GM12878 (cell line): ENCODE data around the gene MRAP2. TPM values are rescaled to one million over a fixed set of nuclear protein-coding genes. Genes with fewer than 3 reads are reported as not detected.

Source experiments
- ATAC-seq: fragments of 200-7000 bp; cut with Tn5 transposase; 3 replicates; pipeline ENCODE4 v1.9.1; 2020; ENCODE audit warnings: mild to moderate bottlenecking, moderate library complexity
- BruUV-seq: library from RNA; stranded (reverse); fragments of 400-500 nt; replicated peaks from 2 replicates; lab custom pipeline; 2021; lab: Mats Ljungman, UMichigan
- CTCF ChIA-PET: fragments of 300-600 bp; sonication (Branson Sonifier 250); formaldehyde crosslinking; extraction: SDS; loops from one replicate; lab custom pipeline; 2021; ENCODE audit warnings: inconsistent platforms; lab: Yijun Ruan, JAX
- POLR2A ChIA-PET: fragments of 350-600 bp; formaldehyde crosslinking; extraction: SDS; loops from one replicate; lab custom pipeline; 2021; ENCODE audit warnings: inconsistent platforms; lab: Charles Lee
- RAD21 ChIA-PET: fragments of 300-600 bp; sonication (Branson Sonifier 250); formaldehyde crosslinking; loops from one replicate; lab custom pipeline; 2023; ENCODE audit warnings: antibody characterized with exemption; ENCODE audit not compliant: unreplicated experiment; lab: Charles Lee
- SMC1A ChIA-PET: fragments of 300-600 bp; sonication (Branson Sonifier 250); formaldehyde crosslinking; loops from one replicate; lab custom pipeline; 2023; ENCODE audit not compliant: unreplicated experiment, uncharacterized antibody; lab: Charles Lee
- DNase-seq: peaks from one replicate; pipeline ENCODE4 v3.0.0-alpha.2; 2011; ENCODE audit warnings: low read depth, low spot score
- FAIRE-seq: peaks from 3 replicates; lab custom pipeline; 2011; peaks lifted over from hg19 to GRCh38; lab: Jason Lieb, UNC
- H2AFZ ChIP-seq: 2 replicates; pipeline ENCODE4 v1.6.0; 2011; ENCODE audit warnings: low read depth, low read length, control low read depth; ENCODE audit not compliant: control insufficient read depth
- H3K27ac ChIP-seq: 2 replicates; pipeline ENCODE4 v1.5.1; 2011; ENCODE audit warnings: control low read depth; ENCODE audit not compliant: control insufficient read depth, insufficient read depth
- H3K27me3 ChIP-seq, 2 experiments: replicated peaks in 1 of 2; 2 replicates each; pipeline versions ENCODE4 v1.6.0 to v1.6.1; 2011; ENCODE audit warnings: low read length in 1 of 2; ENCODE audit not compliant: control insufficient read depth in 2 of 2, insufficient read depth in 2 of 2
- H3K36me3 ChIP-seq, 2 experiments: 2 replicates each; pipeline ENCODE4 v1.5.1; 2011; ENCODE audit warnings: low read length in 1 of 2; ENCODE audit not compliant: control insufficient read depth in 2 of 2, insufficient read depth in 2 of 2
- H3K4me1 ChIP-seq: 2 replicates; pipeline ENCODE4 v1.6.1; 2011; ENCODE audit warnings: mild to moderate bottlenecking, low read length, moderate library complexity, mixed read lengths; ENCODE audit not compliant: control insufficient read depth, insufficient read depth
- H3K4me2 ChIP-seq: 2 replicates; pipeline ENCODE4 v1.6.0; 2011; ENCODE audit warnings: control low read depth; ENCODE audit not compliant: control insufficient read depth, insufficient read depth
- H3K4me3 ChIP-seq: fragments of 200-600 bp; sonication (generic); 2 replicates; pipeline ENCODE4 v1.5.1; 2016
- H3K79me2 ChIP-seq: 2 replicates; pipeline ENCODE4 v1.6.0; 2011; ENCODE audit warnings: low read length; ENCODE audit not compliant: control insufficient read depth, insufficient read depth
- H3K9ac ChIP-seq: 2 replicates; pipeline ENCODE4 v1.8.0; 2011; ENCODE audit warnings: low read length, control low read depth, mixed read lengths; ENCODE audit not compliant: control insufficient read depth, insufficient read depth
- H3K9me3 ChIP-seq: replicated peaks from 3 replicates; pipeline ENCODE4 v1.5.1; 2011; ENCODE audit warnings: mild to moderate bottlenecking, low read length; ENCODE audit not compliant: control insufficient read depth, insufficient read depth
- H4K20me1 ChIP-seq: 2 replicates; pipeline ENCODE4 v1.6.0; 2011; ENCODE audit not compliant: control insufficient read depth, insufficient read depth
- ATF3 ChIP-seq: IDR thresholded peaks from 2 replicates; pipeline ENCODE4 v1.6.1; 2011; ENCODE audit warnings: low read depth, mild to moderate bottlenecking, low read length, moderate library complexity, borderline replicate concordance; ENCODE audit errors: extremely low read depth
- HDAC6 ChIP-seq: fragments of 200-600 bp; sonication (generic); IDR thresholded peaks from one replicate; pipeline ENCODE4 v1.8.0; 2017; ENCODE audit warnings: antibody characterized with exemption; ENCODE audit not compliant: unreplicated experiment
- NBN ChIP-seq: fragments of 450-650 bp; IDR thresholded peaks from 2 replicates; pipeline ENCODE4 v1.6.1; 2016
- PAX8 ChIP-seq: fragments of 450-650 bp; IDR thresholded peaks from 2 replicates; pipeline ENCODE4 v1.6.1; 2017; ENCODE audit warnings: mild to moderate bottlenecking, moderate library complexity
- RB1 ChIP-seq: fragments of 450-650 bp; formaldehyde crosslinking; IDR thresholded peaks from 2 replicates; pipeline ENCODE4 v1.6.1; 2017; ENCODE audit warnings: mild to moderate bottlenecking, borderline replicate concordance
- WGBS: methylation state at CpG from one replicate; pipeline ENCODE4 v1.1.6; 2016; ENCODE audit warnings: low lambda C conversion rate; ENCODE audit not compliant: insufficient replicate concordance, insufficient coverage; ENCODE audit errors: missing lambda C conversion rate; 5-methylcytosine and 5-hydroxymethylcytosine counted together
- in situ Hi-C: fragments of 300-500 bp; cut with MboI; formaldehyde crosslinking; loops from 9 replicates; pipeline ENCODE4 v1.14.3; 2018; ENCODE audit warnings: mixed read lengths
- intact Hi-C: fragments of 100-400 bp; cut with micrococcal nuclease; formaldehyde crosslinking; loops from one replicate; pipeline ENCODE4 v1.14.2; 2022; ENCODE audit not compliant: unreplicated experiment
- polyA plus RNA-seq, 11 experiments: library from polyadenylated mRNA; depleted of rRNA in 4 of 11; unstranded in 6 of 11; stranded (reverse) in 5 of 11; fragments of >200 nt; fragmentation: Nextera tagmentation in 4 of 11; fragmentation: Illumina TruSeq in 1 of 11; extraction: Ambion mirVana in 4 of 11; extraction: Trizol in 1 of 11; gene quantifications; 1 replicate in 1 of 11; 2 replicates in 10 of 11; pipeline versions ENCODE4 v1.2.1 to v1.2.3, GENCODE V29; 2011 to 2016; ENCODE audit warnings: inconsistent platforms in 2 of 11, missing spikeins in 2 of 11, low read depth in 1 of 11
- total RNA-seq, 4 experiments: library from RNA; depleted of rRNA in 3 of 4; stranded (reverse); fragments of >200 nt in 3 of 4; fragmentation: Illumina TruSeq in 1 of 4; extraction: Trizol in 1 of 4; gene quantifications; 2 replicates each; pipeline versions ENCODE4 v1.2.1 to v1.2.3, GENCODE V29; 2013 to 2021
- TF ChIP-seq, protein P1 (sequence below): fragments of 450-650 bp; IDR thresholded peaks from 2 replicates; pipeline ENCODE4 v1.6.1; 2016; ENCODE audit warnings: mild to moderate bottlenecking

Gene MRAP2
- total and polyA plus RNA-seq, 10 of the 15 experiments (the other 5 are each of a cell fraction or from before 2014, with no cell fraction given): not detected

GRCh38 chr6:84072442-84072997 is 38.9 kb downstream of the MRAP2 start (continued):
- TF ChIP-seq ATF3: no peak
- TF ChIP-seq RB1: no peak
- no peak for TF ChIP-seq PAX8

- Histone ChIP-seq H3K27ac (no peak overlapping the region), H3K4me1 (no peaks in the 10 kb centered on the region), H3K9me3 (no peaks in the 10 kb centered on the region), H3K79me2 (no peaks in the 10 kb centered on the region), H3K36me3 (no peaks in the 10 kb centered on the region), H3K4me2 (no peak overlapping the region), H3K27me3 (no peaks in the 10 kb centered on the region), H3K4me3 (no peak overlapping the region), H4K20me1 (no peaks in the 10 kb centered on the region), H2AFZ (no peak overlapping the region), H3K9ac (no peak overlapping the region)
- POLR2A ChIA-PET: no interaction called here
- intact Hi-C loops: no loop called here
- no peak for DNase-seq
- BruUV-seq: no TSS peak
- RAD21 ChIA-PET: no interaction called here
- 48% methylated on average over 6 of the region's 6 CpGs for WGBS
- SMC1A ChIA-PET: no interaction called here
- CTCF ChIA-PET: interaction anchor here (0.6 kb wide), 1 partner anchor 1081 kb away, joined by 4 read pairs; no protein-coding TSS in a partner anchor
- in situ Hi-C loops: no loop called here
- TF ChIP-seq NBN: no peak
- no peak for TF ChIP-seq HDAC6
- TF ChIP-seq, protein P1, sequence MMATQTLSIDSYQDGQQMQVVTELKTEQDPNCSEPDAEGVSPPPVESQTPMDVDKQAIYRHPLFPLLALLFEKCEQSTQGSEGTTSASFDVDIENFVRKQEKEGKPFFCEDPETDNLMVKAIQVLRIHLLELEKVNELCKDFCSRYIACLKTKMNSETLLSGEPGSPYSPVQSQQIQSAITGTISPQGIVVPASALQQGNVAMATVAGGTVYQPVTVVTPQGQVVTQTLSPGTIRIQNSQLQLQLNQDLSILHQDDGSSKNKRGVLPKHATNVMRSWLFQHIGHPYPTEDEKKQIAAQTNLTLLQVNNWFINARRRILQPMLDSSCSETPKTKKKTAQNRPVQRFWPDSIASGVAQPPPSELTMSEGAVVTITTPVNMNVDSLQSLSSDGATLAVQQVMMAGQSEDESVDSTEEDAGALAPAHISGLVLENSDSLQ: no peak
- no peak for ATAC-seq
- FAIRE-seq: no peak
Observed at GRCh38 chr6:84074988-84075781, 41.6 kb downstream of the MRAP2 start.
